ENCODE measurements around the gene EEF1AKMT1. TPM values are rescaled to one million over a fixed set of nuclear protein-coding genes. Genes with fewer than 3 reads are reported as not detected.

Gene EEF1AKMT1
- total and polyA plus RNA-seq, 10 of the 15 experiments (the other 5 are each of a cell fraction or from before 2014, with no cell fraction given) = 7.9 to 44.5 (median 11.0) TPM

DNA sequence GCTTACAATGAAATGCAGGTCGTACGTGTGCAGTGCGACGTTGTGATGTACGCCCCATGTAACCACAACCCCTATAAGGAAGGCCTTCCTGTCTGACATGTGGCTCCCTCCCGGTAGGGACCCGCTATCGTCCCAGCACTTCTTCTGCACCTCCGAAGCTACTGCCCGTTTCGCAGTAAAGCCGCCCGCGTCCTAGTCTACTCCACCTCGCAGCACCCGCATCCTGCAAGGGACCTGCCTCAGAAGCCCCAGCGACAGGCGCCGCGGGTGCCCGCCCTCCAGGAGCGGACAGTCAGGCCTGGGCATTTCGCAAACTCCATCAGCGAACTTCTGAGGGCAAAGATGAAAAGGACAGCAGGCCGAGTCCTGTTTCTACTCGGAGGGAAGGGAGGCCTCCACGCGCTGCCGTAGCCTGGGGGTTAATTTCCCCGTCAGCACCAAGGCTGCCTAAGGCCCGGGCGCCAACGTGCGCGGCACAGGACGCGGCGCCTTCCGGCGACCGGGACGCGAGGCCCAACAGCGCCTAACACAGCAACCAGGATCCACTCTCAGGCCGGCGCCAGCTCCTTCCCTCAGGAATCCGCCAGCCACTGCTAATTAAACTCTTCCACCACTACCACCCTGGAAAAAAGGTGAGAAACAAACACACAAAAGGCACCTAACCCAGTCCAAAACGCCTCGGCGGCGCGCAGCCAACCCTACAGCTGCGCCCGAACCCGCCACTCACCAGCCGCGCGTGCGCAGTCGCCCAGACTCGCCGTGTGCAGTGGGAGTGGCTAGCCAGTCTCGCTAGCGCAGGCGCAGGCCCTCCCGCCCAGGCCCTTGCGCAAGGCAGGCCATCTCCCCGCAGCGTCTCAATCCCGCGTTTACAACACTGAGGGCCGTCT, at the start of gene EEF1AKMT1 (continued):
- TF ChIP-seq E2F8 (IDR thresholded peaks at IDR 0.05; ENCODE audit: low read depth, partially characterized antibody) = no peak
- TF ChIP-seq ZNF217 (IDR thresholded peaks at IDR 0.05) = no peak
- TF ChIP-seq ESRRA (IDR thresholded peaks at IDR 0.05; ENCODE audit: low read length) = no peak
- TF ChIP-seq TAF1 (IDR thresholded peaks at IDR 0.05; ENCODE audit: borderline replicate concordance, low read depth, low read length) = peak; percentile 73; the same call in 1 of the 2 replicates
- no peak for TF ChIP-seq BRCA1 (IDR thresholded peaks at IDR 0.05; ENCODE audit: low read depth, low read length)
- TF ChIP-seq FOXM1 (IDR thresholded peaks at IDR 0.05; ENCODE audit: low read depth, low read length) = no peak
- TF ChIP-seq IRF4 (IDR thresholded peaks at IDR 0.05; ENCODE audit: low read depth, low read length) = no peak
- no peak for TF ChIP-seq NFIC (IDR thresholded peaks at IDR 0.05; ENCODE audit: low read depth, low read length)
- peak; percentile 64; the same call in 1 of the 2 replicates for TF ChIP-seq POLR2AphosphoS2 (IDR thresholded peaks at IDR 0.05; ENCODE audit: low read depth, low read length)
- no peak for TF ChIP-seq CHD4 (IDR thresholded peaks at IDR 0.05)
- TF ChIP-seq EZH2 (IDR thresholded peaks at IDR 0.05; ENCODE audit: borderline replicate concordance, control insufficient read depth, low read depth, low read length) = no peak
- no peak for TF ChIP-seq ZNF207 (IDR thresholded peaks at IDR 0.05; ENCODE audit: borderline replicate concordance)
- no peak; a peak in 1 of 4 replicates for TF ChIP-seq IKZF2 (IDR thresholded peaks at IDR 0.05)
- TF ChIP-seq LARP7 (IDR thresholded peaks at IDR 0.05) = peak; percentile 74; the same call in 1 of the 2 replicates
- no peak for TF ChIP-seq KAT2A (conservative IDR thresholded peaks at IDR 0.05; ENCODE audit: control insufficient read depth, low read depth, low read length)
- TF ChIP-seq KDM1A (IDR thresholded peaks at IDR 0.05; ENCODE audit: borderline replicate concordance) = no peak
- no peak for TF ChIP-seq ZBTB11 (CRISPR knock-in tag; IDR thresholded peaks at IDR 0.05)
- TF ChIP-seq ZBED1 (IDR thresholded peaks at IDR 0.05; ENCODE audit: borderline replicate concordance) = no peak
- TF ChIP-seq MTA2 (IDR thresholded peaks at IDR 0.05; ENCODE audit: low read depth) = no peak; the same call in 1 of the 2 replicates
- no peak for TF ChIP-seq EGR1 (IDR thresholded peaks at IDR 0.05; ENCODE audit: borderline replicate concordance in 1 of 2, low read depth in 2 of 2, low read length in 2 of 2)
- TF ChIP-seq RUNX3 (IDR thresholded peaks at IDR 0.05; ENCODE audit: low read length) = peak; percentile 86
- no peak for TF ChIP-seq YY1 (IDR thresholded peaks at IDR 0.05; ENCODE audit: low read depth, low read length)
- peak; percentile 89 for TF ChIP-seq PML (IDR thresholded peaks at IDR 0.05; ENCODE audit: low read length)
- TF ChIP-seq WRNIP1 (IDR thresholded peaks at IDR 0.05; ENCODE audit: borderline replicate concordance, low read depth, low read length) = no peak
- no peak for TF ChIP-seq IRF3 (IDR thresholded peaks at IDR 0.05)

Measured in GM12878 (cell line).